ENCODE data around the gene GTSF1L.

GTSF1L gene

GRCh38 chr20:43736588-43737158, 9.9 kb upstream of the GTSF1L start:
- no peak for TF ChIP-seq CTCF (conservative IDR thresholded peaks at IDR 0.05; ENCODE audit: control insufficient read depth, insufficient read depth, low read depth, low read length)
- H3K4me3 ChIP-seq (ENCODE audit: control insufficient read depth, low read depth, low read length) = no peak overlapping the region
- DNase-seq (ENCODE audit: low read depth) = no peak

GRCh38 chr20:43731927-43732326, 5.1 kb upstream of the GTSF1L start:
- H3K4me3 ChIP-seq (ENCODE audit: control insufficient read depth, low read depth, low read length) = no peak overlapping the region
- no peak for DNase-seq (ENCODE audit: low read depth)
- TF ChIP-seq CTCF (conservative IDR thresholded peaks at IDR 0.05; ENCODE audit: control insufficient read depth, insufficient read depth, low read depth, low read length) = no peak

- H3K4me3 ChIP-seq (ENCODE audit: control insufficient read depth, low read depth, low read length) = no peak overlapping the region
- no peak for TF ChIP-seq CTCF (conservative IDR thresholded peaks at IDR 0.05; ENCODE audit: control insufficient read depth, insufficient read depth, low read depth, low read length)
- peak; percentile 89 for DNase-seq (ENCODE audit: low read depth)
Observed at GRCh38 chr20:43731469-43731868, 4.7 kb upstream of the GTSF1L start.

- TF ChIP-seq CTCF (conservative IDR thresholded peaks at IDR 0.05; ENCODE audit: control insufficient read depth, insufficient read depth, low read depth, low read length) = no peak
- DNase-seq (ENCODE audit: low read depth) = no peak
- no peak overlapping the region for H3K4me3 ChIP-seq (ENCODE audit: control insufficient read depth, low read depth, low read length)
Observed at GRCh38 chr20:43728686-43729255, 2.0 kb upstream of the GTSF1L start.

GRCh38 chr20:43727980-43728590, 1.3 kb upstream of the GTSF1L start:
- no peak for TF ChIP-seq CTCF (conservative IDR thresholded peaks at IDR 0.05; ENCODE audit: control insufficient read depth, insufficient read depth, low read depth, low read length)
- DNase-seq (ENCODE audit: low read depth) = no peak
- no peak overlapping the region for H3K4me3 ChIP-seq (ENCODE audit: control insufficient read depth, low read depth, low read length)

GRCh38 chr20:43726333-43726732, 469 bp downstream of the GTSF1L start:
- no peak for DNase-seq (ENCODE audit: low read depth)
- no peak for TF ChIP-seq CTCF (conservative IDR thresholded peaks at IDR 0.05; ENCODE audit: control insufficient read depth, insufficient read depth, low read depth, low read length)

More at GRCh38 chr20:43726333-43726732, 469 bp downstream of the GTSF1L start:
- no peak overlapping the region for H3K4me3 ChIP-seq (ENCODE audit: control insufficient read depth, low read depth, low read length)

Measured in fibroblast of mammary gland (primary cell).